Cardiac muscle cell (in vitro differentiated cells and primary cell): ENCODE measurements around the gene AFM. TPM values are rescaled to one million over a fixed set of nuclear protein-coding genes. Genes with fewer than 3 reads are reported as not detected.
A peak's percentile ranks its signal among the peaks of the same experiment; 100 is the strongest.

ENCODE experiments used
- DNase-seq, 2 donors: peaks; one replicate each; pipeline versions ENCODE4 v3.0.0 to v3.0.0-alpha.2; 2010 to 2017; ENCODE audit warnings: low read depth in 1 of 2, low spot score in 1 of 2
- H3K27ac ChIP-seq: fragments of 200-600 bp; sonication (generic); 2 replicates; pipeline ENCODE4 v1.5.1; 2016
- H3K27me3 ChIP-seq: fragments of 200-600 bp; sonication (generic); 2 replicates; pipeline ENCODE4 v1.6.0; 2016; ENCODE audit warnings: control low read depth
- H3K36me3 ChIP-seq: fragments of 200-600 bp; sonication (generic); 2 replicates; pipeline ENCODE4 v1.5.1; 2016; ENCODE audit warnings: control low read depth
- H3K4me1 ChIP-seq: fragments of 200-600 bp; sonication (generic); 2 replicates; pipeline ENCODE4 v1.8.1; 2017; ENCODE audit warnings: low read depth, mild to moderate bottlenecking, mixed run types
- H3K4me3 ChIP-seq: fragments of 200-600 bp; sonication (generic); 2 replicates; pipeline ENCODE4 v1.5.1; 2016; ENCODE audit warnings: mild to moderate bottlenecking
- H3K9me3 ChIP-seq: fragments of 200-600 bp; sonication (generic); 2 replicates; pipeline ENCODE4 v1.5.1; 2017; ENCODE audit warnings: low read depth, mild to moderate bottlenecking, control low read depth
- polyA plus RNA-seq: library from polyadenylated mRNA; unstranded; fragments of >200 nt; fragmentation: Nextera tagmentation; extraction: Ambion mirVana; gene quantifications from 2 replicates; pipeline ENCODE4 v1.2.1, GENCODE V29; 2016
- total RNA-seq: library from RNA; depleted of rRNA; stranded (reverse); fragments of >200 nt; gene quantifications from 2 replicates; pipeline ENCODE4 v1.2.3, GENCODE V29; 2016
- TF ChIP-seq, protein P1 (sequence below): IDR thresholded peaks from 2 replicates; pipeline ENCODE4 v1.5.1; 2012; ENCODE audit warnings: low read depth, mild to moderate bottlenecking, low read length

Gene AFM
- total and polyA plus RNA-seq, 2 experiments from 2014 or later, result 0.06 TPM; not detected in 1

DNA sequence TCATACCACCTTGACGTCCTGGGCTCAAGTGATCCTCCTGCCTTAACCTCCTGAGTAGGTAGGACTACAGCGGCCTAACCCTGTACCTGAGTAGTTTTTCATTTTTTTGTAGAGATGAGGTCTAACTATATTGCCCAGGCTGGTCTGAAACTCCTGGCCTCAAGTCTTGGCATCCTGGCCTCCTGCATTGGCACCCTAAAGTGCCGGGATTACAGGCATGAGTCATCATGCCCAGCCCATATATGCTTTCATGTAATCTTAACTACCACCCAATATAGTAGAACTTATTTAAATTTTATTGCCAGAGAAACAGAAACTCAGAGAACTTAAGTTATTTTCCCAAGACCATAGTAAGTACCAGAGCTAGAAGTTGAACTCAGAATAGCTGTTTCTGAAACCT lies 27.1 kb downstream of the AFM start:
- H3K27ac ChIP-seq, result no peak overlapping the region
- H3K4me3 ChIP-seq, result no peak overlapping the region
- H3K27me3 ChIP-seq, result no peaks in the 10 kb centered on the region
- no peaks in the 10 kb centered on the region for H3K4me1 ChIP-seq
- no peaks in the 10 kb centered on the region for H3K9me3 ChIP-seq
- DNase-seq, result no peak
- TF ChIP-seq, protein P1, sequence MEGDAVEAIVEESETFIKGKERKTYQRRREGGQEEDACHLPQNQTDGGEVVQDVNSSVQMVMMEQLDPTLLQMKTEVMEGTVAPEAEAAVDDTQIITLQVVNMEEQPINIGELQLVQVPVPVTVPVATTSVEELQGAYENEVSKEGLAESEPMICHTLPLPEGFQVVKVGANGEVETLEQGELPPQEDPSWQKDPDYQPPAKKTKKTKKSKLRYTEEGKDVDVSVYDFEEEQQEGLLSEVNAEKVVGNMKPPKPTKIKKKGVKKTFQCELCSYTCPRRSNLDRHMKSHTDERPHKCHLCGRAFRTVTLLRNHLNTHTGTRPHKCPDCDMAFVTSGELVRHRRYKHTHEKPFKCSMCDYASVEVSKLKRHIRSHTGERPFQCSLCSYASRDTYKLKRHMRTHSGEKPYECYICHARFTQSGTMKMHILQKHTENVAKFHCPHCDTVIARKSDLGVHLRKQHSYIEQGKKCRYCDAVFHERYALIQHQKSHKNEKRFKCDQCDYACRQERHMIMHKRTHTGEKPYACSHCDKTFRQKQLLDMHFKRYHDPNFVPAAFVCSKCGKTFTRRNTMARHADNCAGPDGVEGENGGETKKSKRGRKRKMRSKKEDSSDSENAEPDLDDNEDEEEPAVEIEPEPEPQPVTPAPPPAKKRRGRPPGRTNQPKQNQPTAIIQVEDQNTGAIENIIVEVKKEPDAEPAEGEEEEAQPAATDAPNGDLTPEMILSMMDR, result no peak
- H3K36me3 ChIP-seq, result no peaks in the 10 kb centered on the region

DNA sequence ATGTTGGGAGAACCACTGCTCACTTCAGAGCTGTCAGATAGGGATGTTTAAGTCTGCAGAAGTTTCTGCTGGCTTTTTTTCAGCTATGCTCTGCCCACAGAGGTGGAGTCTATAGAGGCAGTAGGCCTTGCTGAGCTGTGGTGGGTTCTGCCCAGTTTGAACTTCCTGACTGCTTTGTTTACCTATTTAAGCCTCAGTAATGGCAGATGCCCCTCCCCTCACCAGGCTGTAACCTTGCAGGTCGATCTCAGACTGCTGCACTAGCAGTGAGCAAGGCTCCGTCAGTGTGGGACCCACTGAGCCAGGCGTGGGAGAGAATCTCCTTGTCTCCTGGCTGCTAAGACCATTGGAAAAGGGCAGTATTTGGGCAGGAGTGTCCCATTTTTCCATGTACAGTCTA lies 36.8 kb downstream of the AFM start:
- Histone ChIP-seq H3K4me1 (no peaks in the 10 kb centered on the region), H3K27me3 (no peaks in the 10 kb centered on the region), H3K9me3 (no peaks in the 10 kb centered on the region), H3K27ac (no peak overlapping the region), H3K4me3 (no peak overlapping the region), H3K36me3 (no peaks in the 10 kb centered on the region)
- TF ChIP-seq, protein P1, result no peak
- no peak for DNase-seq

DNA sequence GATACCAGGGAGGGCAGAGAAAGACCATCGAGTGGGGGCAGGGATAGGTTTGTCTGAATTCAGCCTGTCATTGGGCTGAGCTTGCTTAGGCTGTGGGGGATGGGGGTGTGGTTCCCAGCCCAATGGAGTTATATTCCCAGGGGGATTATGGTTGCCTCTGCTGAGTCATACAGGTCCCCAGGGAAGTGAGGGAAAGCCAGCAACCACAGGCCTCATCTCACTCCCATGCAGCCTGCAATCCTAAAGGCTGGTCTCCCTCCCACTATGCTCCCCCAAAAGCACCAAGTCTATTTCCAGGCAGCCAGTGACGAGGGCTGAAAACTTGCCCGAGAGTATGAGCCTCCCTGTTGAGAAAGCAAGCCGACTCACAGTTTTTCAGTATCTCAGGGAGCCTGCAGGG lies 39.3 kb downstream of the AFM start:
- TF ChIP-seq, protein P1, result peak; percentile 12
- Histone ChIP-seq H3K36me3 (no peaks in the 10 kb centered on the region), H3K4me3 (no peak overlapping the region), H3K9me3 (no peaks in the 10 kb centered on the region), H3K4me1 (no peaks in the 10 kb centered on the region), H3K27ac (no peak overlapping the region), H3K27me3 (no peaks in the 10 kb centered on the region)
- peak in 1 of 2 donors; percentile 93 for DNase-seq

DNA sequence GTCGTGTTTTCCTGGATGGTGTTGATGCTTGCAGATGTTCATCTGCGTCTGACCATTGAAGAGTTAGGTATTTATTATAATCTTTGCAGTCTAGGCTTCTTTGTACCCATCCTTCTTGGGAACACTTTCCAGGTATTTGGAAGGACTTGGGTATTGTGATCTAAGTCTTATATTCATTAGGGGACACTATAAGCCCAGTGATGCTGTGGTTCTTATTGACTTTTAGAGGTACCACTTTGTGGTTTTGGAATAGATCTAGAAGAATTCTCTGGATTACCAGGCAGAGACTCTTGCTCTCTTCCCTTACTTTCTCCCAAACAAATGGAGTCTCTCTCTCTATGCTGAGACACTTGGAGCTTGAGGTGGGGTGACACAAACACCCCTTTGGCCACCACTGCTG lies 41.6 kb downstream of the AFM start:
- Histone ChIP-seq H3K4me1 (no peaks in the 10 kb centered on the region), H3K27me3 (no peaks in the 10 kb centered on the region), H3K27ac (no peak overlapping the region), H3K9me3 (no peaks in the 10 kb centered on the region), H3K36me3 (no peaks in the 10 kb centered on the region), H3K4me3 (no peak overlapping the region)
- TF ChIP-seq, protein P1, result no peak
- no peak for DNase-seq

DNA sequence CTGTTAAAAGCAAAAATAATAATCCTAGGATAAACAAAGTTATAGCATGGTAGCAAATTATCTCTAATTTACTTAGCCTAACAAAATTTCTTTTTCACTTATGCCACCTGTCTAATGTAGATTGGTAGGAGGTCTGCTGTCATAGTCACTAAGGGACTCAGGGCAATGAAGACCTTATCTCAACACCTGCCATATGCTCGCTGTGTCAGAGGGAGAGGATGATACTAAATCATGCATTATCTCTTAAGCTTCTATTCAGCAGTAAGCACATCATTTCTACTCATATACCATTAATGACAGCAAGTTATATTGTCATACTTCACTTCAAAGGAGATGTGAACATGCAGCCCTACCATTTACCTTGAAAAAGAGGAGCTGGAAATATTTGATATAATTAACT lies 44.1 kb downstream of the AFM start:
- H3K9me3 ChIP-seq, result no peaks in the 10 kb centered on the region
- DNase-seq, result no peak
- H3K27ac ChIP-seq, result no peak overlapping the region
- no peak overlapping the region for H3K4me3 ChIP-seq
- H3K4me1 ChIP-seq, result no peaks in the 10 kb centered on the region
- no peaks in the 10 kb centered on the region for H3K27me3 ChIP-seq
- TF ChIP-seq, protein P1, result no peak
- no peaks in the 10 kb centered on the region for H3K36me3 ChIP-seq

DNA sequence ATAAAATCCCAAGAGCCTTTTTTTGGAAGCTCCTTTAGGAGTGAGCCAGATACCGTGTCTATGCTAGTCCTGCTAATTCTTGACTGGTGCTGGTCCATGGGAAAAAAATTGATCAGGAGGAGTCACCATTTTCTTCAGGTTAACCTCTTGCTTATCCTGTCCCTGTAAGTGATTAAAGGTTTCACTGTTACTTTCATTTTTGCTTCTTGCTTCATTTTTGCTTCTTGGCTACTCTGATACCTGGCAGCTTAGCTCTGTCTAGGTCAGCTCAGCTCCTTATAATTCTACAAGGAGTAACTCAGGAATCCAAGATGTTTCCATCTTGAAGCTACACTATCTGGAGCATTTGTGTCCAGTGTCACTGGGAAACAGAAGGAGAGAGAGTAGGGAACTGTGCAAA lies 45.7 kb downstream of the AFM start:
- TF ChIP-seq, protein P1, result no peak
- no peaks in the 10 kb centered on the region for H3K9me3 ChIP-seq
- H3K4me1 ChIP-seq, result no peaks in the 10 kb centered on the region
- no peak overlapping the region for H3K27ac ChIP-seq
- no peaks in the 10 kb centered on the region for H3K36me3 ChIP-seq
- H3K27me3 ChIP-seq, result no peaks in the 10 kb centered on the region
- no peak for DNase-seq
- no peak overlapping the region for H3K4me3 ChIP-seq
